Breast epithelium (tissue), 3 donors: ENCODE data around the gene TCF7.

ENCODE experiments used
- POLR2A ChIP-seq: fragments of 450-650 bp; IDR thresholded peaks from one replicate; pipeline ENCODE4 v1.6.1; 2016; ENCODE audit warnings: antibody characterized with exemption, mild to moderate bottlenecking, moderate library complexity
- TF ChIP-seq, protein P1 (sequence below), 3 donors: fragments of 450-650 bp; IDR thresholded peaks; one replicate each; pipeline ENCODE4 v1.5.1; 2016 to 2017; ENCODE audit warnings: antibody characterized with exemption in 3 of 3, mild to moderate bottlenecking in 3 of 3, moderate library complexity in 3 of 3

DNA sequence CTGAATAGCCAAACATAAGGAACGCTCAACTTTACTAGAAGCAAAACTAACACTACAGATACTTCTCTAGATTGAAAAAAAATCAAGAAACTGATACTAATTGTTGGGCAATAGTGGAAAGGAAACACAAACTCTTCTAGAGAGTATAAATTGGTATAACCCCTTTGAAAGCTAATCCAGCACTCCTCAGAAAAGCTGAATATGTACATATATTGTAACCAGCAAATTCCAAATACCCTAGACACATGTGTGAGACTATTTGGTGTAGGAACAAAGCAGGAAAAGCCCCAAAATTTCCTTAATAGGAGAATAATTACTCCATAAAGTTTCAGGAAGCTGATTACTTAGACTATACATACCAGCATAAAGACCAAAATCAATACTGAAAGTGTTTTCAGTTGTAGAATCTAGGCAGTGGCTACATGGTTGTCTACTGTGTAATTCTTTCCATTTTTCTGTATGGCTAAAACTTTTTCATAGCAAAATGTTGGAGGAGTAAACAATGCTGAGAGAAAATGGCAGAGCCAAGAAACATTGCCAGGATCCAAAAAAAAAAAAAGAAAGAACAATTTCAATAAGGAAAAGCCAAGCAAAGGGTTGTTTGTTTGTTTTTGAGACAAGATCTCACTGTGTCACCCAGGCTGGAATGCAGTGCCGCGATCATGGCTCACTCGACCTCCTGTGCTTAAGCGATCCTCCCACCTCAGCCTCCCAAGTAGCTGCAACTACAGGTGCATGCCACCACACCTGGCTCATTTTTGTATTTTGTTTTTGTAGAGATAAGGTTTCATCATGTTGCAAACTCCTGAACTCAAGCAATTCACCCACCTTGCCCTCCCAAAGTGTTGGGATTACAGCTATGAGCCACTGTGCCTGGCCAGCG lies 47.3 kb downstream of the TCF7 start:
- no peak for TF ChIP-seq POLR2A
- TF ChIP-seq, protein P1, sequence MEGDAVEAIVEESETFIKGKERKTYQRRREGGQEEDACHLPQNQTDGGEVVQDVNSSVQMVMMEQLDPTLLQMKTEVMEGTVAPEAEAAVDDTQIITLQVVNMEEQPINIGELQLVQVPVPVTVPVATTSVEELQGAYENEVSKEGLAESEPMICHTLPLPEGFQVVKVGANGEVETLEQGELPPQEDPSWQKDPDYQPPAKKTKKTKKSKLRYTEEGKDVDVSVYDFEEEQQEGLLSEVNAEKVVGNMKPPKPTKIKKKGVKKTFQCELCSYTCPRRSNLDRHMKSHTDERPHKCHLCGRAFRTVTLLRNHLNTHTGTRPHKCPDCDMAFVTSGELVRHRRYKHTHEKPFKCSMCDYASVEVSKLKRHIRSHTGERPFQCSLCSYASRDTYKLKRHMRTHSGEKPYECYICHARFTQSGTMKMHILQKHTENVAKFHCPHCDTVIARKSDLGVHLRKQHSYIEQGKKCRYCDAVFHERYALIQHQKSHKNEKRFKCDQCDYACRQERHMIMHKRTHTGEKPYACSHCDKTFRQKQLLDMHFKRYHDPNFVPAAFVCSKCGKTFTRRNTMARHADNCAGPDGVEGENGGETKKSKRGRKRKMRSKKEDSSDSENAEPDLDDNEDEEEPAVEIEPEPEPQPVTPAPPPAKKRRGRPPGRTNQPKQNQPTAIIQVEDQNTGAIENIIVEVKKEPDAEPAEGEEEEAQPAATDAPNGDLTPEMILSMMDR (IDR thresholded peaks at IDR 0.05), result no peak
